HepG2 (cell line): ENCODE measurements around the gene PXT1. TPM values are rescaled to one million over a fixed set of nuclear protein-coding genes. Genes with fewer than 3 reads are reported as not detected.

Experiments used
- HOXA3 ChIP-seq: sonication (generic); formaldehyde crosslinking; IDR thresholded peaks from 2 replicates; pipeline ENCODE4 v1.5.0; 2020; ENCODE audit warnings: missing genetic modification reagents
- KLF12 ChIP-seq: sonication (generic); formaldehyde crosslinking; IDR thresholded peaks from 2 replicates; pipeline ENCODE4 v1.4.0; 2020; ENCODE audit warnings: missing genetic modification reagents, borderline replicate concordance
- NCOA1 ChIP-seq: sonication (generic); formaldehyde crosslinking; IDR thresholded peaks from 2 replicates; pipeline ENCODE4 v1.9.0; 2021; ENCODE audit warnings: missing genetic modification reagents
- NR1H2 ChIP-seq: sonication (generic); formaldehyde crosslinking; IDR thresholded peaks from 2 replicates; pipeline ENCODE4 v1.8.1; 2022; ENCODE audit warnings: low read depth, missing genetic modification reagents, borderline replicate concordance
- RARA ChIP-seq: IDR thresholded peaks from 2 replicates; pipeline ENCODE4 v1.6.1; 2016; ENCODE audit warnings: missing genetic modification reagents, missing compliant biosample characterization
- TSC22D2 ChIP-seq: sonication (generic); formaldehyde crosslinking; IDR thresholded peaks from 2 replicates; pipeline ENCODE4 v1.5.1; 2020; ENCODE audit warnings: missing genetic modification reagents, mild to moderate bottlenecking, borderline replicate concordance
- YEATS4 ChIP-seq: sonication (generic); formaldehyde crosslinking; IDR thresholded peaks from 2 replicates; pipeline ENCODE4 v1.4.0; 2020; ENCODE audit warnings: missing genetic modification reagents, borderline replicate concordance
- ZBTB4 ChIP-seq: sonication (generic); formaldehyde crosslinking; IDR thresholded peaks from 2 replicates; pipeline ENCODE4 v1.4.0; 2020; ENCODE audit warnings: missing genetic modification reagents, mild to moderate bottlenecking, borderline replicate concordance
- ZFP90 ChIP-seq: sonication (generic); formaldehyde crosslinking; IDR thresholded peaks from 2 replicates; pipeline ENCODE4 v1.8.0; 2022; ENCODE audit warnings: missing genetic modification reagents, mild to moderate bottlenecking, inconsistent platforms, borderline replicate concordance
- ZNF672 ChIP-seq: sonication (generic); formaldehyde crosslinking; IDR thresholded peaks from 2 replicates; pipeline ENCODE4 v1.8.1; 2022; ENCODE audit warnings: missing genetic modification reagents
- ZUFSP ChIP-seq: sonication (generic); formaldehyde crosslinking; IDR thresholded peaks from 2 replicates; pipeline ENCODE4 v1.9.0; 2021; ENCODE audit warnings: missing genetic modification reagents, mild to moderate bottlenecking, borderline replicate concordance
- polyA plus RNA-seq, 8 experiments: library from polyadenylated mRNA; depleted of rRNA in 3 of 8; stranded (reverse) in 7 of 8; unstranded in 1 of 8; fragments of >200 nt; fragmentation: Illumina TruSeq in 4 of 8; extraction: Trizol in 4 of 8; gene quantifications; 2 replicates each; pipeline versions ENCODE4 v1.2.1 to v1.2.3, GENCODE V29; 2011 to 2016; ENCODE audit warnings: low read depth in 4 of 8, missing spikeins in 1 of 8, mixed read lengths in 1 of 8; ENCODE audit not compliant: insufficient read depth in 1 of 8
- total RNA-seq, 5 experiments: library from RNA; depleted of rRNA; stranded (reverse); fragments of >200 nt; fragmentation: Illumina TruSeq; extraction: Trizol; gene quantifications; 2 replicates each; pipeline ENCODE4 v1.2.3, GENCODE V29; 2016; ENCODE audit warnings: low read depth in 1 of 5
- TF ChIP-seq, protein P1 (sequence below): sonication (generic); formaldehyde crosslinking; IDR thresholded peaks from 2 replicates; pipeline ENCODE4 v1.5.0; 2020; ENCODE audit warnings: missing genetic modification reagents
- TF ChIP-seq, protein P2 (sequence below): conservative IDR thresholded peaks from 2 replicates; pipeline ENCODE4 v1.6.1; 2018; ENCODE audit warnings: missing genetic modification reagents
- TF ChIP-seq, protein P3 (sequence below): sonication (generic); formaldehyde crosslinking; IDR thresholded peaks from 2 replicates; pipeline ENCODE4 v1.5.1; 2020; ENCODE audit warnings: missing genetic modification reagents, mild to moderate bottlenecking, borderline replicate concordance
- TF ChIP-seq, protein P4 (sequence below): sonication (generic); formaldehyde crosslinking; IDR thresholded peaks from 2 replicates; pipeline ENCODE4 v1.4.0; 2020; ENCODE audit warnings: mild to moderate bottlenecking, missing genetic modification reagents

The PXT1 gene
- total and polyA plus RNA-seq, 2 of the 13 experiments (the other 11 are each of a cell fraction or from before 2014, with no cell fraction given) = 0.04 TPM; not detected in 1

GRCh38 chr6:36441307-36441894, 1.3 kb downstream of the PXT1 start (continued):
- TF ChIP-seq HOXA3 (CRISPR knock-in tag) = peak; percentile 99
- TF ChIP-seq YEATS4 (CRISPR knock-in tag) = peak; percentile 28; the same call in 1 of the 2 replicates
- TF ChIP-seq, protein P1, sequence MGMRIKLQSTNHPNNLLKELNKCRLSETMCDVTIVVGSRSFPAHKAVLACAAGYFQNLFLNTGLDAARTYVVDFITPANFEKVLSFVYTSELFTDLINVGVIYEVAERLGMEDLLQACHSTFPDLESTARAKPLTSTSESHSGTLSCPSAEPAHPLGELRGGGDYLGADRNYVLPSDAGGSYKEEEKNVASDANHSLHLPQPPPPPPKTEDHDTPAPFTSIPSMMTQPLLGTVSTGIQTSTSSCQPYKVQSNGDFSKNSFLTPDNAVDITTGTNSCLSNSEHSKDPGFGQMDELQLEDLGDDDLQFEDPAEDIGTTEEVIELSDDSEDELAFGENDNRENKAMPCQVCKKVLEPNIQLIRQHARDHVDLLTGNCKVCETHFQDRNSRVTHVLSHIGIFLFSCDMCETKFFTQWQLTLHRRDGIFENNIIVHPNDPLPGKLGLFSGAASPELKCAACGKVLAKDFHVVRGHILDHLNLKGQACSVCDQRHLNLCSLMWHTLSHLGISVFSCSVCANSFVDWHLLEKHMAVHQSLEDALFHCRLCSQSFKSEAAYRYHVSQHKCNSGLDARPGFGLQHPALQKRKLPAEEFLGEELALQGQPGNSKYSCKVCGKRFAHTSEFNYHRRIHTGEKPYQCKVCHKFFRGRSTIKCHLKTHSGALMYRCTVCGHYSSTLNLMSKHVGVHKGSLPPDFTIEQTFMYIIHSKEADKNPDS (CRISPR knock-in tag) = no peak
- no peak for TF ChIP-seq NR1H2
- TF ChIP-seq, protein P2, sequence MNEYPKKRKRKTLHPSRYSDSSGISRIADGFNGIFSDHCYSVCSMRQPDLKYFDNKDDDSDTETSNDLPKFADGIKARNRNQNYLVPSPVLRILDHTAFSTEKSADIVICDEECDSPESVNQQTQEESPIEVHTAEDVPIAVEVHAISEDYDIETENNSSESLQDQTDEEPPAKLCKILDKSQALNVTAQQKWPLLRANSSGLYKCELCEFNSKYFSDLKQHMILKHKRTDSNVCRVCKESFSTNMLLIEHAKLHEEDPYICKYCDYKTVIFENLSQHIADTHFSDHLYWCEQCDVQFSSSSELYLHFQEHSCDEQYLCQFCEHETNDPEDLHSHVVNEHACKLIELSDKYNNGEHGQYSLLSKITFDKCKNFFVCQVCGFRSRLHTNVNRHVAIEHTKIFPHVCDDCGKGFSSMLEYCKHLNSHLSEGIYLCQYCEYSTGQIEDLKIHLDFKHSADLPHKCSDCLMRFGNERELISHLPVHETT = no peak; the same call in 1 of the 2 replicates
- TF ChIP-seq RARA (CRISPR knock-in tag) = peak; percentile 51; the same call in 1 of the 2 replicates
- TF ChIP-seq NCOA1 (CRISPR knock-in tag) = no peak
- no peak for TF ChIP-seq ZNF672 (CRISPR knock-in tag)
- no peak for TF ChIP-seq ZBTB4 (CRISPR knock-in tag)
- TF ChIP-seq ZFP90 (CRISPR knock-in tag) = no peak
- TF ChIP-seq, protein P3, sequence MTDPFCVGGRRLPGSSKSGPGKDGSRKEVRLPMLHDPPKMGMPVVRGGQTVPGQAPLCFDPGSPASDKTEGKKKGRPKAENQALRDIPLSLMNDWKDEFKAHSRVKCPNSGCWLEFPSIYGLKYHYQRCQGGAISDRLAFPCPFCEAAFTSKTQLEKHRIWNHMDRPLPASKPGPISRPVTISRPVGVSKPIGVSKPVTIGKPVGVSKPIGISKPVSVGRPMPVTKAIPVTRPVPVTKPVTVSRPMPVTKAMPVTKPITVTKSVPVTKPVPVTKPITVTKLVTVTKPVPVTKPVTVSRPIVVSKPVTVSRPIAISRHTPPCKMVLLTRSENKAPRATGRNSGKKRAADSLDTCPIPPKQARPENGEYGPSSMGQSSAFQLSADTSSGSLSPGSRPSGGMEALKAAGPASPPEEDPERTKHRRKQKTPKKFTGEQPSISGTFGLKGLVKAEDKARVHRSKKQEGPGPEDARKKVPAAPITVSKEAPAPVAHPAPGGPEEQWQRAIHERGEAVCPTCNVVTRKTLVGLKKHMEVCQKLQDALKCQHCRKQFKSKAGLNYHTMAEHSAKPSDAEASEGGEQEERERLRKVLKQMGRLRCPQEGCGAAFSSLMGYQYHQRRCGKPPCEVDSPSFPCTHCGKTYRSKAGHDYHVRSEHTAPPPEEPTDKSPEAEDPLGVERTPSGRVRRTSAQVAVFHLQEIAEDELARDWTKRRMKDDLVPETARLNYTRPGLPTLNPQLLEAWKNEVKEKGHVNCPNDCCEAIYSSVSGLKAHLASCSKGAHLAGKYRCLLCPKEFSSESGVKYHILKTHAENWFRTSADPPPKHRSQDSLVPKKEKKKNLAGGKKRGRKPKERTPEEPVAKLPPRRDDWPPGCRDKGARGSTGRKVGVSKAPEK (CRISPR knock-in tag) = no peak
- no peak for TF ChIP-seq ZUFSP
- TF ChIP-seq, protein P4, sequence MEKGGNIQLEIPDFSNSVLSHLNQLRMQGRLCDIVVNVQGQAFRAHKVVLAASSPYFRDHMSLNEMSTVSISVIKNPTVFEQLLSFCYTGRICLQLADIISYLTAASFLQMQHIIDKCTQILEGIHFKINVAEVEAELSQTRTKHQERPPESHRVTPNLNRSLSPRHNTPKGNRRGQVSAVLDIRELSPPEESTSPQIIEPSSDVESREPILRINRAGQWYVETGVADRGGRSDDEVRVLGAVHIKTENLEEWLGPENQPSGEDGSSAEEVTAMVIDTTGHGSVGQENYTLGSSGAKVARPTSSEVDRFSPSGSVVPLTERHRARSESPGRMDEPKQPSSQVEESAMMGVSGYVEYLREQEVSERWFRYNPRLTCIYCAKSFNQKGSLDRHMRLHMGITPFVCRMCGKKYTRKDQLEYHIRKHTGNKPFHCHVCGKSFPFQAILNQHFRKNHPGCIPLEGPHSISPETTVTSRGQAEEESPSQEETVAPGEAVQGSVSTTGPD (CRISPR knock-in tag) = no peak
- 0 out of 2 replicates have a peak, but pooled peaks have one; percentile 58 for TF ChIP-seq TSC22D2 (CRISPR knock-in tag)
- 0 out of 2 replicates have a peak, but pooled peaks have one; percentile 49 for TF ChIP-seq KLF12 (CRISPR knock-in tag)
